ENCODE measurements around the gene NSMF. TPM values are rescaled to one million over a fixed set of nuclear protein-coding genes. Genes with fewer than 3 reads are reported as not detected.

The NSMF gene
- total and polyA plus RNA-seq, 2 of the 8 experiments (the other 6 are each of a cell fraction or from before 2014, with no cell fraction given), result 56.7 to 65.1 TPM

DNA sequence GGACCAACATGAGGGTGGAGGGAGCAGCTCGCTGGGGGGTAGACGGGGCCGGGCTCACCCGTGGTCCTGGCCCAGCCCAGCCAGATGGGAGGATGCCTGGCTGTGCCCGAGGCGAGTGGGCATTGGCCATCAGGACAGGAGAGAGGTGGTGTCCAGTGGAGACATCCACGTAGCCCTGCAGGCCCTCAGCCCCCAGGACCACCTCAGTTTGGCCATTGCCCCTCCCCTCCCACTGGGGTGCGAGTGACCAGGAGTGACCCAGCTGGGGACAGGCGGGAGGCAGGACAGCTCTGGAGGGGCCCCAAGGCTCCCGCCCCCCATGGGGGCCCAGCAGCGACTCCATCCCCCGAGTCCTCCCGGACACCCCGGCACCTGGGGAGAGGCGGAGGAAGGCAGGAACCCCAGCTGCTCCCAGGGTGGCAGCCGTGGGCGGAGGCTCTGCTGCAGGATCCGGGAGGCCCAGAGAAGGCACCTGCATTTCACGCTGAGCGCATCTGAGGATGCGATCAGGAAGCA, 27.7 kb downstream of the NSMF start:
- H3K14ac ChIP-seq (ENCODE audit: insufficient read length), result no peak overlapping the region
- H2AK5ac ChIP-seq (ENCODE audit: low read depth, low read length), result no peak overlapping the region
- H3K9me3 ChIP-seq (ENCODE audit: insufficient read depth in 2 of 2, low read depth in 1 of 2, low read length in 1 of 2), result no peaks in the 10 kb centered on the region
- no peak overlapping the region for H3K4me3 ChIP-seq (ENCODE audit: extremely low read depth in 1 of 4, insufficient read depth in 2 of 4, low read depth in 3 of 4, low read length in 4 of 4)
- H4K91ac ChIP-seq (replicated peaks; ENCODE audit: insufficient read length, low read length), result no peak overlapping the region
- no peak overlapping the region for H2BK20ac ChIP-seq (ENCODE audit: low read length)
- H4K8ac ChIP-seq (ENCODE audit: extremely low read depth, insufficient read depth, low read length), result peak overlapping the region; percentile 79; the same call in 1 of the 2 replicates
- FAIRE-seq (no peak), DNase-seq (ENCODE audit: low read depth in 1 of 2, low spot score in 2 of 2) (no peak)
- CTCF ChIA-PET (ENCODE audit: partially characterized antibody), result interaction anchor here (0.9 to 2.5 kb wide), 3 partner anchors 8 to 152 kb away, joined by 3 to 7 read pairs (median 5); partner anchors contain the start of genes EXD3 and NOXA1
- H3K27me3 ChIP-seq (replicated peaks in 1 of 4; ENCODE audit: control insufficient read depth in 3 of 4, extremely low read depth in 1 of 4, insufficient read depth in 3 of 4, low read length in 3 of 4), result no peaks in the 10 kb centered on the region
- no peaks in the 10 kb centered on the region for H3K79me2 ChIP-seq (ENCODE audit: control insufficient read depth in 1 of 2, insufficient read depth in 2 of 2, low read length in 2 of 2)
- no peak overlapping the region for H4K5ac ChIP-seq (ENCODE audit: insufficient read length, low read depth, low read length)
- TF ChIP-seq MAX (IDR thresholded peaks at IDR 0.05) (no peak), NRF1 (IDR thresholded peaks at IDR 0.05; ENCODE audit: low read depth, low read length) (no peak), CBX8 (IDR thresholded peaks at IDR 0.05; ENCODE audit: borderline replicate concordance, low read depth, low read length) (no peak), PHF8 (conservative IDR thresholded peaks at IDR 0.05; ENCODE audit: low read depth, low read length) (no peak)
- H2BK5ac ChIP-seq (ENCODE audit: low read depth, low read length), result no peak overlapping the region
- peaks cover 0 to 3% (median 0%) of the 10 kb centered on the region in 4 experiments; a peak in 2 of 7 replicates for H3K4me1 ChIP-seq (replicated peaks in 1 of 4; ENCODE audit: control insufficient read depth in 3 of 4, insufficient read depth in 4 of 4, low read length in 3 of 4)
- H3K9ac ChIP-seq (replicated peaks in 1 of 4; ENCODE audit: extremely low read depth in 1 of 4, low read depth in 3 of 4, low read length in 3 of 4), result no peak overlapping the region
- POLR2A ChIA-PET (ENCODE audit: partially characterized antibody), result interaction anchor here (0.6 to 2.5 kb wide), 4 partner anchors 8 to 191 kb away, joined by 3 to 11 read pairs (median 4); partner anchors contain the start of genes EXD3, NOXA1 and TUBB4B
- no peak overlapping the region for H3K4ac ChIP-seq (replicated peaks; ENCODE audit: insufficient read length, low read depth, low read length)
- H3K23me2 ChIP-seq (ENCODE audit: low read depth, low read length), result no peaks in the 10 kb centered on the region
- no peak overlapping the region for H2BK120ac ChIP-seq (replicated peaks; ENCODE audit: low read depth, low read length)
- H3K18ac ChIP-seq (ENCODE audit: extremely low read depth, low read length), result no peak overlapping the region
- no peaks in the 10 kb centered on the region for H4K20me1 ChIP-seq (replicated peaks in 1 of 2; ENCODE audit: control insufficient read depth in 1 of 2, insufficient read depth in 2 of 2, low read length in 2 of 2)
- no peak overlapping the region for H2AFZ ChIP-seq (ENCODE audit: low read length)
- H3K36me3 ChIP-seq (ENCODE audit: control insufficient read depth in 2 of 4, insufficient read depth in 4 of 4, low read length in 3 of 4), result no peaks in the 10 kb centered on the region
- WGBS, 2 experiments (ENCODE audit: extremely low coverage in 1 of 2, insufficient coverage in 1 of 2, insufficient read length in 1 of 2, insufficient replicate concordance in 2 of 2, low coverage in 1 of 2, low lambda C conversion rate in 2 of 2, missing lambda C conversion rate in 1 of 2), result 90% methylated on average over 15 of the region's 21 CpGs; no CpG with 5 or more reads in 1 of the 2 experiments
- H3K23ac ChIP-seq (ENCODE audit: insufficient read length), result no peak overlapping the region
- no peak overlapping the region for H2BK12ac ChIP-seq (ENCODE audit: low read depth, low read length)
- no peak overlapping the region for H2BK15ac ChIP-seq (ENCODE audit: low read length)
- no peak overlapping the region for H3K27ac ChIP-seq (ENCODE audit: low read depth, low read length)
- no peak overlapping the region for H3K56ac ChIP-seq (replicated peaks; ENCODE audit: insufficient read length, low read depth, low read length)
- no peaks in the 10 kb centered on the region for H3K79me1 ChIP-seq (ENCODE audit: low read depth, low read length)
- H3K4me2 ChIP-seq (ENCODE audit: insufficient read depth in 1 of 2, low read depth in 2 of 2, low read length in 2 of 2), result no peak overlapping the region

Data from H1 (cell line).